ENCODE results near the gene GAL.

GRCh38 chr11:68653486-68654430 lies 30.6 kb upstream of the GAL start:
- TF ChIP-seq SUZ12 (IDR thresholded peaks at IDR 0.05; ENCODE audit: extremely low read depth, insufficient read depth, insufficient read length): no peak
- TF ChIP-seq YY1 (IDR thresholded peaks at IDR 0.05; ENCODE audit: insufficient read depth, insufficient read length): no peak
